ENCODE results near the gene SERP2. TPM values are rescaled to one million over a fixed set of nuclear protein-coding genes. Genes with fewer than 3 reads are reported as not detected.

Gene SERP2
- total RNA-seq, 1 experiment from 2014 or later = not detected

- no peaks in the 10 kb centered on the region for H4K20me1 ChIP-seq (ENCODE audit: insufficient read depth)
- peaks cover 5 to 7% of the 10 kb centered on the region in 2 experiments; a peak in 3 of 4 replicates for H3K4me1 ChIP-seq (ENCODE audit: control insufficient read depth in 1 of 2, insufficient read depth in 2 of 2, low read length in 2 of 2)
- ATAC-seq (no peak), DNase-seq (ENCODE audit: low read depth, low spot score) (no peak)
- TF ChIP-seq MAX (IDR thresholded peaks at IDR 0.05) (no peak), POLR2A (IDR thresholded peaks at IDR 0.05; ENCODE audit: borderline replicate concordance, extremely low read depth, insufficient read depth, insufficient read length) (no peak), EZH2 (IDR thresholded peaks at IDR 0.05) (no peak), POLR2AphosphoS5 (IDR thresholded peaks at IDR 0.05; ENCODE audit: low read depth, low read length) (no peak), EGR1 (IDR thresholded peaks at IDR 0.05; ENCODE audit: low read depth) (no peak), EZH2phosphoT487 (IDR thresholded peaks at IDR 0.05; ENCODE audit: borderline replicate concordance) (no peak), CBX3 (IDR thresholded peaks at IDR 0.05; ENCODE audit: low read depth) (no peak), ELF1 (IDR thresholded peaks at IDR 0.05; ENCODE audit: borderline replicate concordance, low read depth) (no peak), YY1 (IDR thresholded peaks at IDR 0.05; ENCODE audit: extremely low read depth, insufficient replicate concordance, low read depth, low read length) (no peak), JUND (IDR thresholded peaks at IDR 0.05) (no peak), RAD21 (IDR thresholded peaks at IDR 0.05; ENCODE audit: low read depth) (no peak), TCF7L2 (IDR thresholded peaks at IDR 0.05; ENCODE audit: borderline replicate concordance, extremely low read depth, insufficient read depth, insufficient read length) (no peak), CTCF (IDR thresholded peaks at IDR 0.05 in 2 of 3, conservative IDR thresholded peaks at IDR 0.05 in 1 of 3; ENCODE audit: borderline replicate concordance in 1 of 3, insufficient read depth in 1 of 3, low read depth in 2 of 3, low read length in 2 of 3) (no peak), CEBPB (IDR thresholded peaks at IDR 0.05; ENCODE audit: low read depth) (no peak), SIN3A (IDR thresholded peaks at IDR 0.05; ENCODE audit: low read depth) (no peak)
- CTCF ChIA-PET = no interaction called here
- no peak overlapping the region for H3K9ac ChIP-seq (ENCODE audit: low read length)
- H3K27me3 ChIP-seq (ENCODE audit: insufficient read depth, low read length) = no peaks in the 10 kb centered on the region
- H2AFZ ChIP-seq (ENCODE audit: low read depth, low read length, poor library complexity, severe bottlenecking) = no peak overlapping the region
- no TSS peak for BruUV-seq (replicated peaks)
- POLR2A ChIA-PET = interaction anchor here (5.6 kb wide), 1 partner anchor 9 kb away, joined by 28 read pairs; no protein-coding TSS in a partner anchor
- no peak overlapping the region for H3K4me3 ChIP-seq (replicated peaks in 1 of 2; ENCODE audit: low read depth in 1 of 2, low read length in 2 of 2)
- RAD21 ChIA-PET (ENCODE audit: low non-redundant PET in 1 of 2, low total read pairs in 2 of 2, uncharacterized antibody in 2 of 2, unreplicated experiment in 2 of 2) = no interaction called here
- intact Hi-C loops (cut with micrococcal nuclease) = no loop called here
- H3K27ac ChIP-seq (ENCODE audit: low read depth, low read length) = no peak overlapping the region
- no peaks in the 10 kb centered on the region for H3K9me3 ChIP-seq (ENCODE audit: control insufficient read depth in 1 of 2, insufficient read depth in 1 of 2, low read depth in 1 of 2, low read length in 2 of 2)
- H3K9me2 ChIP-seq (ENCODE audit: insufficient read depth) = no peaks in the 10 kb centered on the region
- H3K79me2 ChIP-seq (ENCODE audit: insufficient read depth, low read length) = no peaks in the 10 kb centered on the region
- H3K4me2 ChIP-seq (ENCODE audit: low read length) = no peak overlapping the region
- no peaks in the 10 kb centered on the region for H3K36me3 ChIP-seq (ENCODE audit: control insufficient read depth in 1 of 2, insufficient read depth in 2 of 2, low read length in 2 of 2)
Measured at GRCh38 chr13:44426461-44426860, 52.8 kb downstream of the SERP2 start.

Data from HCT116 (cell line).